Regular cardiac myocyte (primary cell): ENCODE results near the gene C8G. TPM values are rescaled to one million over a fixed set of nuclear protein-coding genes. Genes with fewer than 3 reads are reported as not detected.

Source experiments
- total RNA-seq: library from RNA; depleted of rRNA; stranded (reverse); fragments of >200 nt; gene quantifications from 2 replicates; pipeline ENCODE4 v1.2.3, GENCODE V29; 2014

C8G gene
- 0.19 TPM in 1 of 2 replicates, not detected in the other for total RNA-seq

GRCh38 chr9:136944519-136945332 is at the start of gene C8G, which contains the start of gene FBXW5:
C8G (plus strand) TSS chr9:136945243; CDS start chr9:136945321, 78 bp downstream.
FBXW5 (minus strand) TSS chr9:136944738; CDS start chr9:136944083, 655 bp downstream.

DNA sequence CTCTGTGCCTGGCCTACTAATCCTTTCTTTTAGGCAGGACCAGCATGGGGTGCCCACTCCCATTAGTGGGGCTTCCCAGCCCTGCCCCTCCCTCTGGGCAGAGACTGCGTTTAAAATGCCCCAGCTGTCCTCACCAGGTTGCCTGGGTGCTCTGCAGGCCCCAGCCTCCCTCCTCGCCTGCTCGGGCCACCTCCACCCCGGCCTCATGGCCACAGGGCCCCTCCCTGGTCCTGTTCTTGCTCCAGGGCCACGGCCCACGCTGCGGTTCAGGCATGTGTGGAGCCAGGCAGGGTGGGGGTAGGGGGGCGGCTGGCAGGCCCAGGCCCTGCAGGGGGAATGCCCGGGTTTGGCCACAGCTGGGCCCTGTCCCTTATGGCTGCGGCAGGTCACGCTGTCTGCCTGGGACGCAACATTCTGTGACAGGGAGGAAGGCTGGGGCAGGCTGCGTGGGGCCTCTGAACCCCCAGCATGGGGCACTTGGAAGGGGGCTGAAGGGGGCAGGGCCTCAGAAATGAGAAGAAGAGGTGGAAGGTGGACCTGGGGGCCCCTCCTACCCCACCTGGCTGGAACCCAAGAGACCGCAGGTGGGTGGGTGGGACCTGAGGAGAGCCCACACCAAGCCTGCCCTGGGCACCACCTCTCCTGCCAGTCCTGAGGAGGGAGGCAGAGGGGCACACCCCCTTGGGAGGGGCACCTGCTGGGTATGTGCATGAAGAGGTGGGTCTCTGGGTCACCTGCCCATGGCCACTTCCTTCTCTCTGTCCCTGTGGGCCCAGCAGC is 6.7 kb downstream of the C8G start, which contains the start of gene LCN12:
Gene LCN12, plus strand, starts transcription at position 733 of the 780 bp plus-strand sequence. CDS start 55 bp downstream, outside the sequence.

GRCh38 chr9:136977223-136977622 is 32.2 kb downstream of the C8G start, which contains the start of gene PTGDS:
PTGDS (plus strand) TSS chr9:136977504; CDS start chr9:136977579, 75 bp downstream.

GRCh38 chr9:136982232-136983051 is 37.4 kb downstream of the C8G start, which contains the start of gene LCNL1:
LCNL1 (plus strand) TSS chr9:136982993; CDS start chr9:136983587, 594 bp downstream.

GRCh38 chr9:136991993-136992818 is 47.2 kb downstream of the C8G start, which contains the start of gene PAXX:
PAXX (plus strand) TSS chr9:136992422; CDS start chr9:136992444, 22 bp downstream.

Other genes starting within 250 kb of the C8G start
- gene DIPK1B, start 232.7 kb upstream of the C8G start, total RNA-seq: 8.1 and 12.1 TPM in 2 replicates
- not detected in 2 replicates for gene LCN10, start 202.3 kb upstream of the C8G start, total RNA-seq
- not detected in 2 replicates for gene LCN6, start 196.7 kb upstream of the C8G start, total RNA-seq
- not detected in 2 replicates for gene LCN8, start 187.0 kb upstream of the C8G start, total RNA-seq
- gene LCN15, start 180.7 kb upstream of the C8G start, total RNA-seq: not detected in 2 replicates
- 84.2 and 95.0 TPM in 2 replicates for gene TMEM141, start 153.9 kb upstream of the C8G start, total RNA-seq
- under 0.01 and 0.28 TPM in 2 replicates for gene CCDC183, start 148.9 kb upstream of the C8G start, total RNA-seq
- gene RABL6, start 137.3 kb upstream of the C8G start, total RNA-seq: 41.4 and 79.9 TPM in 2 replicates
- 1.5 and 6.8 TPM in 2 replicates for gene AJM1, start 102.8 kb upstream of the C8G start, total RNA-seq
- 96.0 and 110 TPM in 2 replicates for gene PHPT1, start 95.8 kb upstream of the C8G start, total RNA-seq
- 3.3 and 9.6 TPM in 2 replicates for gene MAMDC4, start 92.9 kb upstream of the C8G start, total RNA-seq
- 297 and 393 TPM in 2 replicates for gene EDF1, start 78.9 kb upstream of the C8G start, total RNA-seq
- gene TRAF2, start 58.7 kb upstream of the C8G start, total RNA-seq: 9.0 and 28.9 TPM in 2 replicates
- gene FBXW5, start 505 bp upstream of the C8G start, total RNA-seq: 161 and 176 TPM in 2 replicates
- gene LCN12, start 7.0 kb downstream of the C8G start, total RNA-seq: not detected in 2 replicates
- 1.7 TPM in 1 of 2 replicates, not detected in the other for gene PTGDS, start 32.3 kb downstream of the C8G start, total RNA-seq
- 0.85 TPM in 1 of 2 replicates, not detected in the other for gene LCNL1, start 37.8 kb downstream of the C8G start, total RNA-seq
- gene PAXX, start 47.2 kb downstream of the C8G start, total RNA-seq: 14.9 and 23.6 TPM in 2 replicates
- gene CLIC3, start 51.3 kb downstream of the C8G start, total RNA-seq: 0.56 and 1.7 TPM in 2 replicates
- gene ABCA2, start 83.0 kb downstream of the C8G start, total RNA-seq: 10.4 and 20.3 TPM in 2 replicates
- gene FUT7, start 86.8 kb downstream of the C8G start, total RNA-seq: not detected in 2 replicates
- gene NPDC1, start 100.9 kb downstream of the C8G start, total RNA-seq: 14.6 and 20.3 TPM in 2 replicates
- gene ENTPD2, start 108.8 kb downstream of the C8G start, total RNA-seq: not detected in 2 replicates
- gene SAPCD2, start 125.3 kb downstream of the C8G start, total RNA-seq: 0.85 and 10.4 TPM in 2 replicates
- gene UAP1L1, start 132.3 kb downstream of the C8G start, total RNA-seq: 5.9 and 16.1 TPM in 2 replicates
- 67.3 and 120 TPM in 2 replicates for gene MAN1B1, start 141.7 kb downstream of the C8G start, total RNA-seq
- gene DPP7, start 169.5 kb downstream of the C8G start, total RNA-seq: 33.9 and 69.9 TPM in 2 replicates
- under 0.01 and 0.19 TPM in 2 replicates for gene GRIN1, start 193.9 kb downstream of the C8G start, total RNA-seq
- gene LRRC26, start 224.8 kb downstream of the C8G start, total RNA-seq: not detected in 2 replicates
- not detected in 2 replicates for gene TMEM210, start 226.8 kb downstream of the C8G start, total RNA-seq
- gene ANAPC2, start 243.3 kb downstream of the C8G start, total RNA-seq: 16.9 and 21.5 TPM in 2 replicates
- 43.1 and 109 TPM in 2 replicates for gene SSNA1, start 243.4 kb downstream of the C8G start, total RNA-seq